ENCODE measurements around the gene WWP2.

GRCh38 chr16:69931631-69932030, 169.5 kb downstream of the WWP2 start:
- TF ChIP-seq CTCF (IDR thresholded peaks at IDR 0.05; ENCODE audit: extremely low read depth in 1 of 2, insufficient read depth in 1 of 2, low read depth in 1 of 2, low read length in 2 of 2), result no peak
- no peak for TF ChIP-seq POLR2AphosphoS5 (IDR thresholded peaks at IDR 0.05; ENCODE audit: insufficient read depth, low read depth, low read length)
- no peak for TF ChIP-seq POLR2A (IDR thresholded peaks at IDR 0.05; ENCODE audit: low read depth, low read length)
- no peak for TF ChIP-seq EZH2 (IDR thresholded peaks at IDR 0.05; ENCODE audit: borderline replicate concordance, low read depth, low read length, severe bottlenecking)
- TF ChIP-seq, protein P1, sequence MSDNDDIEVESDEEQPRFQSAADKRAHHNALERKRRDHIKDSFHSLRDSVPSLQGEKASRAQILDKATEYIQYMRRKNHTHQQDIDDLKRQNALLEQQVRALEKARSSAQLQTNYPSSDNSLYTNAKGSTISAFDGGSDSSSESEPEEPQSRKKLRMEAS (IDR thresholded peaks at IDR 0.05; ENCODE audit: insufficient read depth, insufficient read length), result no peak

Measured in endothelial cell of umbilical vein (primary cell).